UCSD-AML1 (cell line): ENCODE measurements around the gene CCNT1.
"Not testable (repeated sequence)": the region's sequence is repeated elsewhere in the genome, so short reads cannot be mapped to it uniquely, and the experiment has no call there.

ENCODE experiments used
- DNase-seq: peaks from one replicate; lab custom pipeline; 2025; ENCODE audit not compliant: unreplicated experiment; lab: John Stamatoyannopoulos, UW

CCNT1 gene

DNA sequence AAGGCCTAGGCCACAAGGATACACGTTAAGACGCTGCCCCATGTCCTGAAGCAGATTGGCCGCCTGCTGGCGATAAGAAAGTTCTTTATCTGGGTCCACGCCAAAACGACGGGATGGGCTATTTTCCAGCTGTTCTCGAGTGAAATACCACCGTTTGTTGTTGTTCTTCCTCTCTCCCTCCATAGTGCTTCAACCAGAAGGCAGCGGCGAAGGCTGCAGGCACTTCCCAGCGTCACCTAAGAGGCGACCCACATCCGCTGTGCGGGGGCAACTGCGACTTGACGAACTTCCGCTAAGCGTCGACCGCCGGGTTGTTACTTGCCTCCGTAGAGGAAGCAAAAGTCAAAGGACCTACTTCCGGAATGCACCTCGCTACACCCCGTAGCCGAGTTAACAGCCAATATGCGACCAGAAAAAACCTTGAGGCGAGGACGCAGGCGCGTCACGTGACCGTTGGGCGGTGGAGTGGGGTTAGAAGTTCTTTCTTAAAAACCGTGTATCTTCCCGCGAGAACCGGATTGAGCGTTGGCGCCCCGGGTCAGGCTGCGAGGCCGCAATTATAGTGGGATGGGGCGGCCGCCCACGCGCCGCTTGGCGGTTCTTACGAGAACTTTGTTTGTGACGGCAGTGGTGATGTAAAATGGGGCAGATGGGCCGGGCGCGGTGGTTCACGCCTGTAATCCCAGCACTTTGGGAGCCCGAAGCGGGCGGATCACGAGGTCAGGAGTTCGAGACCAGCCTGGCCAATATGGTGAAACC lies at the start of gene CCNT1:
Gene CCNT1 (minus strand): TSS at position 215 of the 759 bp plus-strand sequence. CDS start 32 bp downstream, at position 183.
- peak; percentile 99 for DNase-seq

DNA sequence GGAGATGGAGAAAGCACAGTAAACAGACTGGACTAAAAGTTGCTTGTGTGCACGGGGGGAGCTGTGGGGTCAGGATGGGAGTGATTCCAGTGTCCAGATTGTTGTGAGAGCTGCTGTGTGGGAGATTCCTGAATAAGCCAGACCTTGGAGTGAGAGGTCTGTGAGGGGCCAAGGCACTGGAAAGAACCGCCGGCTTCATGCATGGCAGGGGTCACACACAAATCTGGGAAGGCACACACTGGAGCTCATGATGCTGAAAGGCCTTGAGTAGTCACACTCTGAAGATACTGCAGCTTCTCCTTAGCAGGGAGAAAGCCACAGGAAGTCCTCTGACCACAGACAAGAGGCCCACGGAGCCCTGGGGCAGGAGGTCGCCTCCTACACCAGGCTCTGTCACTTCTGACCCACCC lies 49.3 kb upstream of the CCNT1 start:
- peak; percentile 67 for DNase-seq

DNA sequence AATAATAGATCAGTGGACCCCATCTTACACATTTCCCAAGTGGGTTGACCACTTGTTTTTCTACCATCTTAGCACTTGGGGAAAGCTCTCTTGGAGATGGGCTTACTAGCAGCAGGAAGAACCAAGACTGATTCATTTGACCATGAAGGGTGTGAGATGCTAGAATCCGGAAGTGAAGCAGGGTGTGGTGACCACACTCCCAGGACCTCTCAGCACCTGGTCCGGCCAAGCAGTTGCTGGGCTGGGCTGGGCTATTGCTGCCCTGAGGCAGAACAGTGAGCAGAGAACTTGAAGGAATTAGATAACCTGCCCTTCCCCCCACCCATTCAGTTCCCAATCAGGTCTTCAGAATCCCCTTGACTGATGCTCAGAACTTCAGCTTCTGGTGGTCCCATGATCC lies 48.0 kb upstream of the CCNT1 start:
- no peak for DNase-seq

DNA sequence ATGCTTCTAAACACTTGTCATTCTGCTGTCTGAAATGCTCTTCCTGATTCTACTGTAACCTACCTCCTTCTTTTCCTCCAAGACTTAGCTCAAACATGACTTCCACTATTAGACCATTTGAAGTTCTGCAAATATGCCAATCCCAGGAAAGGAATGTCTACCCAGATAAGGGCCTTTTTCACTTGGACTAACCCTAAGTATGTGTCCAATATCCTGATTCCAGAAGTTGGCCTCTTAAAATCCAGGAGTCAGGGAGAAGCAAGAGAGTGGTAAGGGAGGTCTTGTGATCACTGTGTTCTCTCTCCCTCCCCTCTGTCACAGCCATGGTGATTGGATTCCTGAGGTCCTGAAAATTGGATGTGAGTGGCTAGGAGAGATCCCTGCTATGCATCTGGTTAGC lies 42.2 kb upstream of the CCNT1 start:
- no peak for DNase-seq

DNA sequence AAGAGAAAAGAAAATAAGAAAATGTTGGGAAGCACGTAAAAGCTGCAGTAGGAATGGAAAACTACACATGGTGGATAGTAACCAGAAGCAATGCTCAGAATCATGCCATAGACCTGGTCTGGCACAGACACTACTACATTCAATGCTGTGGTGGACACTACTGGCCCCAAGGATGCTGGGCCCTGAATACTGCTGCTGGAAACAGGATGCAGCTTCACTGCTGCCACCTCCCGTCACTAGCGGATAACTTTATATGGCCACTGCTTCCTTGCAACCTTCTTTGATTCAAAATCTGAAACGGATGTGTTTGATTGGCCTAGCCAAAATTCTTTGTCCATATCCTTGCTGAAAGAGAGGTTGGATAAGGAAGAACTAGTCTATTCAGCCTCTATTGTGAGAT lies 41.7 kb upstream of the CCNT1 start:
- peak; percentile 43 for DNase-seq

DNA sequence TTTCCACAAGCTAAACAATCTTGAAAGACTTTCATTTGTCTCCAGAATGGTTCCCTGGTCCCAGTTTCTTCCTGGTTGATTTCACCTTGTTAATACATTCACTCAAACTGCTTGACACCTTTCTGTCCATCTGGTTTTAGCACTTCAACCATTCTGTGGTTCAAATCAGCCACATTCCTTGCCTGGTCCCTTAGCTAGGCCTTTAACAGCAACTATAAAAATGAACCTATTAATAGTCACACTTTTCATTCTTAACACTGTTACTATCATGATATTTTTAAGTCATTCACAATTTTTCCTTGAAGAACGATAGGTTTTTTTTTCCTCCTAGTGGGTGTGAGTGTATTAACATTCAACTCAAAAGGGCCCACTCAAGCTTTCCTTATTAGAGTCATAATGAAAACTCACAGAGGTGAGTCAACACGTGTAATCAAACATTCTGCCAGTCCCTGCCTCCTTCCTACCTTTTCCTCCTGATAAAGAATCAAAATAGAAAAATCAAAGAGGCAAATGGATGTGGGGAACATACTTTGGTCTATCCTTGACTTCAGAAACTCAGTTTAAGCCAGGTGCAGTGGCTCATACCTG lies 34.4 kb upstream of the CCNT1 start:
- no peak for DNase-seq

DNA sequence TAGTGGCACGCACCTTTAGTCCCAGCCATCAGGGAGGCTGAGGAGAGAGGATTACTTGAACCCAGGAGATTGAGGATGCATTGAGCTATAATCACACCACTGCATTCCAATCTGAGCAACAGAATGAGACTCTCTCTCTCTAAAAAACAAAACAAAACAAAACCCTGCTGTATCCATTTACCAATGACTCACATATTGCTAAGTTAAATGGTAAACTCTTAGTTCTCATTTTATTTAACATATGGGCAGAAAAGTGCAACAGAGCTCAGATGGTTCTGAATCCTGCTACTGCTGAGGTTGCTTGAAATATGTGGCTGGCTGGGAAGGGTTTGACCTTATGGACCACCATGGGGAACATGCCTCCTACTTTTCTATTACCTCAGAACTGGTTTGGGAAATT lies 33.7 kb upstream of the CCNT1 start:
- DNase-seq: no peak

DNA sequence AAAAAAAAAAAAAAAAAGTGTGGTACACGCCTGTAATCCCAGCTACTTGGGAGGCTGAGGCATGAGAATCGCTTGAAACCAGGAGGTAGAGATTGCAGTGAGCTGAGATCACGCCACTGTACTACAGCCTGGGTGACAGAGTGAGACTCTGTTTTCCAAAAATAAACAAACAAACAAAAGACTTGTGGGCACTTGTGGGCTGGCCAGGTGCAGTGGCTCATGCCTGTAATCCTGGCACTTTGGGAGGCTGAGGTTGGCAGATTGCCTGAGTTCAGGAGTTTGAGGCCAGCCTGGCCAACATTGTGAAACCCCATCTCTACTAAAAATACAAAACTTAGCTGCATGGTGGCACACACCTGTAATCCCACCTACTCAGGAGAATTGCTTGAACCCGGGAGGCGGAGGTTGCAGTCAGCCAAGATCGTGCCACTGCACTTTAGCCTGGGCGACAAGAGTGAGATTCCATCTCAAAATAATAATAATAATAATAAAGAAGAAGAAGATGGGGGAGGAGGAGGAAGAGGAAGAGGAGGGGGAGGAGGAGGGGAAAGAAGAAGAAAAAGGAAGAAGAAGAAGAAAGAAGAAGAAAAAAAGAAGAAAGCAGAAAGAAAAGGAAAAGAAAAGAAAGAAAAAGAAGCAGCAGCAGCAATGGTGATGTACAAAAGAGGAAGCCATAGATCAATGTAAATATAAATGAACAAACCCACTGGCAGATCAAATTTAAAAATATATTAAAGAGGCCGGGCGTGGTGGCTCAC lies 27.9 kb upstream of the CCNT1 start:
- no peak for DNase-seq

DNA sequence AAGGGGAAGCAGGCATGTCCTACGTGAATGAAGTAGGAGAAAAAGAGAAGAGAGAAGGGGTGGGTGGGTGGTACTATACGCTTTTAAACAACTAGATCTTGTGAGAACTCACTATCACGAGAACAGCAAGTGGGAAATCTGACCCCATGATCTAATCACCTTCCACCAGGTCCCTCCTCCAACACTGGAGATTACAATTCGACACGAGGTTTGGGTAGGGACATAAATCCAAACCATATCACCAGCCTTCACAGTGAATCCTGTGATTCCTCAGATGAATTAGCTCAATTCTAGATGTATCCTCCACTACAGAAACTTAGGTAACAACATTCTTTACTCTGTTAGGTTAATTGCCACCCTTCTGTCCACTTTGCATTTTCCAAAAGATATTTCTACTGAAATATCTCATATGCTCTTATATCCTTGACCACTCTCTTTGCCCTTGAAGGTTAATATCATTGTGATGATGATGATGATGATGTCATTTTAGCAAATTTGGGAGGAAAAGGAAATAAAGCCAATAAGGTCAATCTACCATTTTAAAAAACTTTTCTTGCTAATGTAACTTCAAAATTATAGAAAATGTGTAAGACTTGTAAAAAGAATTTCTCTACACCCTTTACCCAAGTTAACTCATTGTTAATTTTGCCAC lies 23.2 kb upstream of the CCNT1 start:
- DNase-seq: no peak

DNA sequence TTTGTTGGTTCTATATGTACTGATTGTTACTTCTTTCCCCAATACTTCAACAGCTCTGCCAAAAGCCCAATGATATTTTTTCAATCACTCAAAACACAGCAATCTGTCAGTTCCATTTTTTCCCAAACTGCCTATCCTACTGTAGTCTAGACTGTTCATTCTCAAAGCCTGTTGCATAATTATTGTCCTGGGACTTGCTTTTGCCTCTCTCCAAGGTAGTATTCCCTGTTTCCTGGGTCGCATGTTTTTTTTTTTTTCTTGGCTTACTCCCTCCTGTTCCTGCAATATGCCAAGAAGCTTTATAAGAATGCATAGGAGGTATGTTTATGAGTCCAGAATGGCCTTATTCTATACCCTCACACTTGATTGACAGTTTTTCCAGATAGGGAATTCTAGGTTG lies 19.9 kb upstream of the CCNT1 start:
- DNase-seq: no peak

DNA sequence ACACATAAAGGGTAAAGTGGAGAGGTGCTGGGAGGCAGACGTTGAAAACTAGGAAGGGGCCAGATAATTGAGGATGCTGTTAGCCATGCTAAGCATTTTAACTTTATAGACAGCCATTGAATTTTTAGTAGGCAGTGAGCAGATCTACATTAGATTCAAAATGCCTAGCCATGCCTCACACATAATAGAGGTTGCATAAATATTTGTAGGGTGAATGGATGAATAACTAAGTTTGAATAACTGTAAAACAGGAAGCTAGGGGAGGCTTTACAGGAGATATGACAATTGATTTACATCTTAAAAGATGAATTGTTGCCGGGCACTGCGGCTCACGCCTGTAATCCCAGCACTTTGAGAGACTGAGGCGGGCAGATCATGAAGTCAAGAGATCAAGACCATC lies 12.3 kb upstream of the CCNT1 start:
- no peak for DNase-seq

DNA sequence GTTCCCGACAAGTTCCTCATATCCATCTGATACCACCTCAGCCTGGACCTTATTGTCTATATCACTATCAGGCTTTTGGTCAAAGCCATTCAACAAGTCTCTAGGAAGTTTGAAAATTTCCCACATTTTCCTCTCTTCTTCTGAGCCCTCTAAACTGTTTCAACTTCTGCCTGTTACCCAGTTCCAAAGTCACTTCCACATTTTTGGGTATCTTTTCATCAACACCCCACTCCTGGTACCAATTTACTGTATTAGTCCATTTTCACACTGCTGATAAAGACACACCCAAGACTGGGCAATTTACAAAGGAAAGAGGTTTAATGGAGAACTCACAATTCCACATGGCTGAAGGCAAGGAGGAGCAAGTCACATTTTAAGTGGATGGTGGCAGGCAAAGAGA lies 4.2 kb upstream of the CCNT1 start:
- DNase-seq: not testable (repeated sequence)

DNA sequence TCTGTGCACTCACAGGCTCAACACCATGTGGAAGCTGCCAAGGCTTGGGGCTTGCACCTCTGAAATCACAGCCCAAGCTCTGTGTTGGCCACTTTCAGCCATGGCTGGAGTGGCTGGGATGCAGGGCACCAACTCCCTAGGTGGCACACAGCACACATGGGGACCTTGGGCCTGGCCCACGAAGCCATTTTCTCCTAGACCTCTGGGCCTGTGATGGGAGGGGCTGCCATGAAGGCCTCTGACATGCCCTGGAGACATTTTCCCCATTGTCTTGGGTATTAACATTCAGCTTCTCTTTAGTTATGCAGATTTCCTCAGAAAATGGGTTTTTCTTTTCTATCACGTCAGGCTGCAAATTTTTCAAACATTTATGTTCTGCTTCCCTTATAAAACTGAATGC lies 3.7 kb upstream of the CCNT1 start:
- DNase-seq: not testable (repeated sequence)

DNA sequence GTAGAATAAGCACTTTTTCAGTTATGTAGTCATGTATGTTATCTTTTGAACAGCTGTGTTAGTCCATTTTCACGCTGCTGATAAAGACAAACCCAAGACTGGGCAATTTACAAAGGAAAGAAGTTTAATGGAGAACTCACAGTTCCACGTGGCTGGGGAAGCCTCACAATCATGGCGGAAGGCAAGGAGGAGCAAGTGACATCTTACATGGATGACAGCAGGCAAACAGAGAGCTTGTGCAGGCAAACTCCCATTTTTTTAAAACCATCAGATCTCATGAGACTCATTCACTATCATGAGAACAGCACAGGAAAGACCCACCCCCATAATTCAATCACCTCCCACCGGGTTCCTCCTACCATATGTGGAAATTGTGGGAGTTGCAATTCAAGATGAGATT lies 2.5 kb upstream of the CCNT1 start:
- DNase-seq: not testable (repeated sequence)

DNA sequence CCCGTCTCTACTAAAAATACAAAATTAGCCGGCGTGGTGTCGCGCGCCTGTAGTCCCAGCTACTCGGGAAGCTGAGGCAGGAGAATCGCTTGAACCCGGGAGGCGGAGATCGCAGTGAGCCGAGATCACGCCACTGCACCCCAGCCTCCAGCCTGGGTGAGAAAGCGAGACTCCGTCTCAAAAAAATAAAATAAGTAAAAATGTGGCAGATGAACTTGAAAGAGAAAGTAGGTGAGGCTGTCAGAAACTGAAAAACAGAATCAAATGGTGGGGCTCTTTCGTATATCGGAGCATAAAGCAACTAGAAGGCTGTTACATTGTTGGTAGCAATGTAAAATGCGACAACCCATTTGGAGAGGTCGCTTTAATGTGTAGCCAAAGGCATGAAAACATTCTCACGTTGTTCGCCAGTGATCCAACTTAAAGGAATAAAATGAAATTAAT lies 767 bp upstream of the CCNT1 start:
- DNase-seq: no peak

DNA sequence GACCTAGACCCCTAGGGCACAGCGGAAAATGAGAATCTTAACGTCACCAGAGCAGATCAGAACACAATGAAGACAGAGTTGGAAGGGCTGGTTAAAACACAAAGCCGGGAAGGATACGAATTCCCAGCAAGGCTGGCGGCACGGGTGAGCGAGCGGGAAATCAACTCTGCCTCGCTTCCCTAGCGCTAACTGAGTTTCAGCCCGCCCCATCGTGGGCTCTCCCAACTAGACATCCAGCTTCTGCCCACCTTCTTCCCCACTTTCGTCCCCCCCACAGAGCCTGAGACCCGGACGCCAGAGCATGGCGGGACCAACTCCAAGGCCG lies 377 bp downstream of the CCNT1 start:
- DNase-seq: no peak

DNA sequence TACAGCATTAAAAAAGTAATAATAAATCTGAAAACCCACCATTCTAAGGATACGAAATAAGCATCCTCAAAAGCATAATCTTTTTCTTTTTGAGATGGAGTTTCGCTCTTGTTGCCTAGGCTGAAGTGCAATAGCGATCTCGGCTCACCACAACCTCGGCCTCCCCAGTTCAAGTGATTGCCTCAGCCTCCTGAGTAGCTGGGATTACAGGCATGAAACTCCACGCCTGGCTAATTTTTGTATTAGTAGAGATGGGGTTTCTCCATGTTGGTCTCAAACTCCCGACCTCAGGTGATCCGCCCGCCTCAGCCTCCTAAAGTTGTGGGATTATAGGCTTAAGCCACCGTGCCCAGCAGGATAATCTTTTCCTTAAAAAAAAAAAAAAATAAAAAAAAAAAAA lies 4.3 kb downstream of the CCNT1 start:
- DNase-seq: no peak

DNA sequence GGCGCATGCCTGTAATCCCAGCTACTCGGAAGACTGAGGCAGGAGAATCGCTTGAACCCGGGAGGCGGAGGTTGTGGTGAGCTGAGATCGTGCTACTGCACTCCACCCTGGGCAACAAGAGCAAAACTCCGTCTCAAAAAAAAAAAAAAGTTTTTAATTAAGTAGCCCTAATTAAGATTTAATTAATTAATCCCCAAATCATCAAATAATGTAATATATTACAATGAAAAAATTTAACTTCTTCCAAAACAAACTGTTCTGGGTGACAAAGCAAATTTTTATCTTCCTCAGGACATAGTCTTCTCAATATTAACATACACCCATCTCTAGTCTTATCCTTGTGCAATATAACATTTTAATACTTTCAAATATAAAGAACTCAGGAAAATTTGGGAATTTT lies 17.7 kb downstream of the CCNT1 start:
- not testable (repeated sequence) for DNase-seq

DNA sequence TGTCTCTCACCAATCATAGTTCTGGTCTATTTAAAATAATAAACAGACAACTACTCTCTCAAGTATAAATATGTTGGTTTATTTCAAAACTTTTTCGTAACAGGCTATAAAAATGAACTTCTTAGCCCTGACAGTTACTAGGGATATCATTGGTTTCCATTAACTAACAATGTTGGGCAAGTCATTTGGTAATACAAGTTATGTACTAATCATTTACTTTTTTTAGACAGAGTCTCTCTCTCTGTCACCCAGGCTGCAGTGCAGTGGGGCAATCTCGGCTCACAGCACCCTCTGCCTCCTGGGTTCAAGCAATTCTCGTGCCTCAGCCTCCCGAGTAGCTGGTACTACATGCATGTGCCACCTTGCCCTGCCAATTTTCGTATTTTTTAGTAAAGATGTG lies 19.9 kb downstream of the CCNT1 start:
- DNase-seq: no peak

DNA sequence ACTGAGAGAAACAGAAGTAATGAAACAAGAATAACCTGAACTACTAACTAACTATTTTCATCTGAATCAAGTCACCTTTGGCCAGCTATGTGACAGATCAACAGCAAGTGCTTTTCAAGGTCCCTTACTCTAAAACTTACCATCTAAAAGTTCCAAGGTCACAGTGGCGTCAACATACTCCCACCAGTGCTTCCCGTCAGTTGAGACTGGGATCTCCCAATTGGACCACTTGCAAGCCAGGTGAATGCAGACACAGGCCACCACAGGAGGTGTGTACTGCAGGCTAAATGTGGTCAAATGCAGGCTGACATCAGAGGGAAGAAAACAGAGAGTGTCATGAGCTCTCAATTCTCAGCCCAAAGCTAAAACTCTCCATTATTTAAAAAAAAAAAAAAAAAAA lies 20.6 kb downstream of the CCNT1 start:
- DNase-seq: no peak

DNA sequence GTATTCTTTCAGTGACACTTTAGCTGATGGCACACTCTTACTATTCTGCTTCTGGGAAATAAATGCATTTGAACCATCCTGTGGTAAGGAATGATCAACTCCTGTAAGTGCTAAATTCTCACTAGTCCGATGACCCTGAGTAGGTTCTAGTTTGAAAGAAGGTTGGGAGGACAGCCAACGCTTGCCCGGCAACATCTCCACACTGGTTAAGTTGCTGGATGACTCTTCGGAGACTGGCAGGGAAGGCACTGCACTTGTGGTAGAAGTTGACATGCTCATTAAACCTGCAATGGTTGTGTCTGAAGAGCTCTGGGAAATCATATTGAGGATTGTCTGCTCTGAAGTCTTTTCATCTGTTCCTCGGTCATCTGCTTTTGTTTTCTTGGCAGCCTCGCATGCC lies 22.5 kb downstream of the CCNT1 start:
- no peak for DNase-seq

DNA sequence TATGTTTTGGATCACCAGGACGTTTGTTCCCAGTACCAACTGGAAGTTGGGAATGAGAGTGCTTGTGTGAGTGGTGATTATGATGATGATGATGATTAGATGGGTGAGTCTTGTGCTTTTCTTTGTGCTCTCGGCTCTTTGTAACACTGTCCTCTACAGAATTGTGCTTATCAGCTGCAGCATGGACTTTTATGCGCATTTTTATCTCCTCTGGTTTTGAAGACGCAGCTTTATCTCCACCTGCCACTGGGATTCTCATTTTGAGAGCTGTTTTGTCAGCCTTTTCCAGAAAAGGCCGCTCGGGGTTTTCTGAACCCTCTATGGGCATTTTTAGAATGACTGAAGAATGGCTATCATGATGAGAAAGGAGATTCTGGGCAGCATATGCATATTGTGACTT lies 22.9 kb downstream of the CCNT1 start:
- DNase-seq: no peak
